Fibroblast of gingiva (primary cell): ENCODE measurements around the gene SIRT7.
A peak's percentile ranks its signal among the peaks of the same experiment; 100 is the strongest.

ENCODE experiments used
- DNase-seq: peaks from one replicate; pipeline ENCODE4 v3.0.0-alpha.2; 2011; ENCODE audit warnings: low read depth

SIRT7 gene

DNA sequence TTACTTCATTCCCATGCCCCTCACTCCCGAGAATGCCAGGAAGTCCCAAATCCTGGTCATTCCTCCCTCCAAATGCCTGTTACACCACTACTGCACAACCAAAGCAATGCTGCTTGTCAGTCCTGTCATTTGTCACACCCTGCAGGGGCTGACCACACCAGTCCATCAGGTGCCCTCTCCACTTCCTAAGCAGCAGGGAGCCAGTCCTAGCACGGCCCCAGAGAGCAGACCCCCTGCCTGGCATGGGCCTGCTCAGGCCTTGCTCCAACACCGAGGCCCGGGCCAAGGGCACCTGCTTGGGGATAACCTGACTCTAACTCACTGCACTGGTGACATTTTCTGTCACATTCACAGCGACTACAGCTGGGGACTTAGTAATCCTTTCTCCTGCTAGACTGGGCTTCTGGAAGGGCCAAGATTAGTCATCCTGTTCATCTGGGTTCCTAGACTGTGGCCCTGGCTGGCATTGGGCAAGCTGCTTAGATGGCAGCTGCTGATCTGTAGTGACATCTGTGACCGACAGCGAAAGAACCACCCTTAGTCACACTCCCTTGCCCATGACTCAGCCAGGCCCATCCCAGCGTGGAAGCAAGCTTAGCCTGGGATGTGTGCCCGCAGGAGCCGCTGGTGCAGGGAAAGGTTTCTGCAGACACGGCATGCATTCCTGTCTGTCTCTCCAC lies 32.0 kb downstream of the SIRT7 start:
- DNase-seq = peak; percentile 69

DNA sequence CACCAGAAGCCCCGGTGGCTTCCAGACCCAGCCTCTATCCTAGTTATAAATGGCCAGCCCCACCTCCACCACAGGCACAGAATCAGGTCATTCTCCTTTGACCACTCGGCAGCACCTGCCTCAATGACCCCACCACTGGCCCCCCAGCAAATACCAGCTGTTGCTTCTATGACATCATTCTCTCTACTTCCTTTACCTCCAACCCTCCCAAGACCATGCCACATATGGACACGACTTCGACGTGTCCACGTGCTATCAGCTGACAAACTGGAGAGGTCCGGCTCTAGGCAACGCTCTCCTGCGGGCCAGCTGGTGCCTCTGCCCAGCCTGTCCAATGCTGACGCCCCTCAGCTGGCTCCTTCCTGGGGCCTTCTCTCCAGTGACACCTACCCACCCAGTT lies 32.5 kb downstream of the SIRT7 start:
- DNase-seq = no peak

DNA sequence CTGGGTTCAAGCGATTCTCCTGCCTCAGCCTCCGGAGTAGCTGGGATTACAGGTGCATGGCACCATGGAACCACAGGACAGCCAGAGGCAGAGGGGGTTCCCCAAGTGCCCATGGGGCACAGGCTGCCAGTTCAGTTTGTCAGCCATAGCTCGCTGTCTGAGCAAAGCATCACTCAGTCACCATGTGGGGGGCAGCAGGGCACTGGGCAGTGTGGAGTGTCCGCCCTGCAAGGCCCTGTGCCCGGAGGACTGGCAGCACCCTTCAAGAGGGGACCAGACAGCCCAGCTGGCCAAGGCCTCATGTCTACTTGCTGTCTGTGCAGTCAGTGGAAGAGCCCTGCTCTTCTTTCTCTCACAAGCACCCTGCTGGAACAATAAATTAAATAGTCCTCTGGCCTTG lies 33.0 kb downstream of the SIRT7 start:
- DNase-seq = no peak

DNA sequence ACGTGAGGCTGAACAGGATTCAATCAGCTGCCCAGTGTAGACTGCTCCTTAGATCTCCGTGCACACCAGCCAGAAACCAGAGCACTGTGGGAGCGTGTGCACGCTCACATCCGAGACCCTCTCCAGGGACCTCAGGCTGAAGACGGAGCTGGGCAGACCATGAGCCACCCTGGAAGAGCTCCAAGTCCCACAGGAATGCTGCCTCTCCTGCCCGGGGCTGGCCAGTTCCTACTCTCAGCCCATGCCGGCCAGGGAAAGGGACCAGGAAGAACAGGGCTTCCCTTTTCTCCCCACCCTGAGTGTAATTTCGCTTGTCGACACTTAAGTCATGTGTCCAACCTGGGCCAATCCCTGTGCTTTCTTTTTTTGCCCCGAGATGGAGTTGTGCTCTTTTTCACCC lies 33.5 kb downstream of the SIRT7 start:
- DNase-seq = no peak

DNA sequence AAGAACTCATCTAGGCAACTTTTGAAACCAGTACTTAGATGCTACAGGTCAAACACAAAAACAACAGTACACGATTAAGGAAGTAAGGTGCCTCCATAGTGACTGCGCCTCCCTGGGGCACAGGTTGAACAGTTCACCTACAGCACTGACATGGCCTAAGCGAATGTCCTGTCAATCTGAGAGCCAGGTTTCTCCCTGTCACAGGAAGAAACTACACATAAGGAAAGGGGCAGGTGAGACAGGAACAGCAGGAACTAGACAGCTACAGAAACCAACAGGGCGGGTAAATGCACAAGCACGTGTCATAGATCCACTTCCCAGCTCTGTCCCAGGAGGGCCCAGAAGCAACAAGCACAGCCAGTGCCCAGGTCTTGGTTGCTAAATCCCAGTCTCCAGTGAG lies 38.9 kb downstream of the SIRT7 start:
- DNase-seq = no peak

DNA sequence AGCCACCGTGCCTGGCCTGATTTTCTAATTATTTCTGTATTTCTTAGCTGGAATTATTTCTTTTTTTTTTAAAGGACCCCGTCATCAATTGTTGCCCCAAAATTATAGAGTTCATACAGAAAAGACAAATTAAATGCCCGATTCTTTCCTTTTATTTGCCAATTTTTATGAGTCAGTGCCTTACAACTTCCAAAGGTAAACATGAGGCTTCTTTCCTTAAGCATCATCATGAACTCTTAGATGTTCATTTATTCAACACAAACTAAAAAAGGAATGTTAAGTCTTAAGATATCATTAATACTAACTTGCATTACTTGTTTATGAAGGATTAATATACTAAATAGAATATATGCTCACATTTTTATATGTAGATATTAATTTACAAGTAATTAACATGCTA lies 39.7 kb downstream of the SIRT7 start:
- no peak for DNase-seq

DNA sequence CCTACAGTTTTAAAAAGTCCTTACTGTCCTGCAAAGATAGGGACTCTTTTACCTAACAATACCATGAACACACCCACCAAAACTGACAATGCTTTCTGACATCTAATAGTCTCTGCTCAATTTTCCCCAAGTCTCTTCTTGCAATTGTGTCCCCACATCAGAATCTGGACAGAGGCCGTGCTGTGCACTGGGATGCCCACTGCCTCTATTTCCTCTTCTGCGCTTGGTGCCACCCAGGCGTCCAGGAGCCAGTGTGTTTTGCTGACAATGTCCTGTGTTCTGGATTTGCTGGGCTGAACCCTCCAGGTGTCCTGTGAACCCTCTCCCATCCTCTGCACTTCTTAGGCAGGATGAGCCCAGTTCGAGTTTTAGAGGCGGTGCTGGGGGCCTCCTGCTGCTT lies 40.4 kb downstream of the SIRT7 start:
- DNase-seq = no peak

DNA sequence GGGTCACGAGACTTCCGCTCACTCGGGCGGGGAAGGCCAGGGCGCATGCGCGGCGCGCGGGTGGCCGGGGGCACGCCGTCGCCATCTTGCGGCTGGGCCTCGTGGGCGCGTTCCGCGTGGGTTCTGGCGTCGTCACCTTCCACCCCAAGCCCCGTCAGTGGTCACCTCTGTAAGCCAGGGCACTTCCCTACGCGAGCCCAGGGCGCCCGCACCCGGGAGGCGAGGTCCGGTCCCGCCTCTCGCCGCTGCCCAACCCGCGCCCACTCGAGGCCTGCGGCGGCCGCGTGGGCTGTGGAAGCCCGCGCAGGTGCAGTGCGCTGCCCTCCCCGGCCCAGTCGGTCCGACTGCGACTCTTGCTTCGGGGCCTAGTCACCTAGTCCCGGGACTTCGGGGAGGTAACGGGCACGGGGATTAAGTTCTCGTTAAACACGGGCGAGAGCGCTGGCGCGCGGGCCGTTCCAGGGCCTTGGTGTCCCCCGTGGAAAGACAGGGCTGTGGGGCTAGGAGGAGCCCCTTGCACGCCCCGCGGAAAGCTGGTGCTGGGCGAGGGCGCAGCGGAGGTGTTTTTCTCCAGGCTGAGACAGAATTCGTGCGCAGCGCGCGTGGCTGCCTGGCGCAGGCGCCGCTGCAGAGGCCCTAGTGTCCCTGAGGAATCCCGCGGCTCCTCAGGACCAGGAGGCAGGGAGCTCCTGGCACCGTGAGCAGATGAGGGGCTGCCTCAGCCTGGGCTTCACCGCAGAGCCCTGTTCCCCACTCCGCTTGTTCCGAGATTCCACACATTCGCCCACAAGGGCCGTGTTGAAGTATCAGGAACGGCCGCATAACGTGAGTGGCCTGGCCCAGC lies 46.4 kb downstream of the SIRT7 start:
- DNase-seq = peak; percentile 91

DNA sequence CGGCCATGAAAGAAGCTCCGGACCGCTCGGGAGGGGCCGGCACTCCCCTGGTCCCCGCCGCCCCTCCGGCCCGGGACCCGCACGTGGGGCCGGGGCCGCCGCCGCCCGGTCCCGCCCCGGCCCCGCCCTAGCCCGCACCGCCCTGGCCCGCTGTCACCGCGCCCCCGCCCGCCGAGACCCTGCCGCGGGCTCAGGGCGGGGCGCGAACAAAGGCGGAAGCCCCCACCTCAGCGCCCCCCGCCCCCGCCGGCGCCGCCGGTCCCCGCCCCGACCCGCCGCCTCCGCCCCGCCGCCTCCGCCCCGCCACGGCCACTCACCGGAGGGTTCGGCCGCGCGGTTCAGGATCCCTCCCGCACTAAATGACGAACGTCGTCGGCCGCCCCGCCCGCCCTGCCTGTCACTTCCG lies 47.0 kb downstream of the SIRT7 start, which contains the start of gene ARHGDIA:
TSS of gene ARHGDIA (minus strand) at position 357 of the 406 bp plus-strand sequence. CDS start 1,407 bp downstream, outside the sequence.
- DNase-seq = no peak

DNA sequence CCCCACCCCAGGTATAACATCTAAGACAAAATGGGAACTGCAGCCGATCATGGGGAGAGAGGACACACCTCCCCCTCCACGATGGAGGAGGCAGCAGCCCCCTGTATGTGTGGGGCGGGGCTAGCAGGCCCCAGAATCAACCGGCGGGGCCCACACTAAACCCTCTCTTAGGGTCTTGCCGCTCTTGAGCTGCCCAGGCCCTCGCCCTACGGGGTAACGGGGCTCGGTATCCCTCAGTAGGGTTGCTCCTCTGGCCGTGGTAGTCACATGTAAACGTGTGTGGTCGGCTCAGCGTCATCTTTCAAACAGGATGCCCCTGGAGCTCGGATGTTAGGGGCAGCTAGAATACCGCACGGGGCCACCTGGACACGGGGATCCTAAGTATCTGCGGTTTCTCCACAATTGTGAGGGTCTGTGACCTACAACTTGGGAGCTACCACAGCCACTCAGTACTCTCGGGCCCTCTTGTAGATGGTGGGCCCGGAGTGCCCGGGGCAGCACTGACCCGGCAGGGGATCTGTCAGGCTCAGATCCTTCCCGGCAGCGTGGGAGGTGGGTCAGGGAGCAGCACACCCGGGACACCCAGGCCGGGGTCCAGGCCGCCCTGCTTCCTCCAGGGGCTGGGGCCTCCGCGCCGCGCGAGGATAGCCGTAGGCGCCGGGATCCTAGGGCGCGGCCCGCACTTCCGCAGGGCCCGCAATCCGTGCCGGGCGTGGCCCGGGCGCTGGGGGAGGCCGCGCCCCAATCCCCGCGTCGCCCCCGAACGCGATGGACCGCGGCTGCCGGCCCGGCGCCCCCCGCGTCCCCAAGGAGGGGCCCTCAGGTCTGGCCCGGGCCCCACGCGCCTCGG lies 47.6 kb downstream of the SIRT7 start:
- no peak for DNase-seq

DNA sequence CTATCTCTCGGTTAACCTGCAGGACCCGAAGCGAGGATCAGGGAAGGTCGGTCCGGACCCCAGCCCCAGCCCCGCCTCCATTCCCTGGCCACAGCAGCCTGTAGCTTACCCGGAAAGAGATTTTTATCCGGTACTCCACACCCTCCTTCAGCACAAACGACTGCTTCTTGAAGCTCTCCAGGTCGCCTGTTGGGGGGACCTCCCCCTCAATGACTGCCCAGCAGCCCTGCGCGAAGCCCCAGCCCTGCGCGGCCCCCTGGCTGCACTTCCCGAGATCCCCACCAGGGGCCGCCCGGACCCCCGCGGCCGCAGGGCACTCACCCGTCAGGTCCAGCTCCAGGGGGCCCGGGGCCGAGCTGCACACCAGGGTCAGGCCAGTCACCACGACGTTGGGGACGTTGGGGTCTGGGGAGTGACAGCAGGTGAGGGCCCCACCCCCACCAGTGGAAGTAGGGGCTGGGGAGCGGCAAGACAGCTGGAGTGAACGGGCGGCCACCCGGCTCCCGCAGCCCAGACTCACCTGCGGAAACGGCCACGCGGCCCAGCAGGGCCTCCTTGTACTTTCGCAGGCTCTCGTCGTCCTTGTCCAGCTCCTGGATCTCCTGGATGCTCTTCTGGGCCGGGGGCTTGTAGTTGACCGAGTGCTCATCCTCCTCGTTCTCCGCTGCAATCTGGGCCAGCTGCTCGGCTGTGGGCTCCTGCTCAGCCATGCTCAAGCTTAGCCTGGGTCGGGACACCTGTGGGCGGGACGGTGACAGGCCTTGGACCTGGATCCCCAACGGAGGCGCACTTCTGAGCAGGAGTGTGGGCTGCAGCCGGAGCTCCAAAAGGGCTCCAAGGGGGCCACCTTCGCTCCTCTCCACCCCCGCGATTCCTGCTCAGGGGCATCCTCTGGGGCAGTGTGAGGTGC lies 48.5 kb downstream of the SIRT7 start:
- DNase-seq = no peak

DNA sequence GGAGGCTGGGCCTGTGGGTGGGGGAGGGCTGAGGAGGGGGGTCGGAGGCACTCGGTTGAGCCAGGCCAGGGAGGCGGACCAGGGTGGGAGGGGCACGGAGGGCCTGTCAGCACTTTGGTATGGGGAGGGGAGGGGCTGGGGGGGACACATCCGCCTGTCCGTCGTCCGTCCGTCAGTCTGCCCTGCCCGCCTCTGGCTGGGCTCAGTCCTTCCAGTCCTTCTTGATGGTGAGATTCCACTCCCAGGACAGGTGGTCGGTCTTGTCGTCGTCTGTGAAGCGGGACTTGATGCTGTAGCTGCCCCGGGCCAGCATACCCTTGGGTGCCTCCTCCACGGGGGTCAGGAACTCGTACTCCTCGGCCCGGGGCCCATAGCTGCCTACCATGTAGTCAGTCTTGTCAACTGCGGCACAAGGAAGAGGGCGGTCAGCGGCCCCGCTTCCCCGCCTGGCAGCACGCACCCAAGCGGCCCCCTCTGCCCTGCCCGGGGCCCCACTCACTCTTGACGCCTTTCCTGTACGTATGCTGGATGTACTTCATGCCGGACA lies 49.2 kb downstream of the SIRT7 start:
- DNase-seq = peak; percentile 93

DNA sequence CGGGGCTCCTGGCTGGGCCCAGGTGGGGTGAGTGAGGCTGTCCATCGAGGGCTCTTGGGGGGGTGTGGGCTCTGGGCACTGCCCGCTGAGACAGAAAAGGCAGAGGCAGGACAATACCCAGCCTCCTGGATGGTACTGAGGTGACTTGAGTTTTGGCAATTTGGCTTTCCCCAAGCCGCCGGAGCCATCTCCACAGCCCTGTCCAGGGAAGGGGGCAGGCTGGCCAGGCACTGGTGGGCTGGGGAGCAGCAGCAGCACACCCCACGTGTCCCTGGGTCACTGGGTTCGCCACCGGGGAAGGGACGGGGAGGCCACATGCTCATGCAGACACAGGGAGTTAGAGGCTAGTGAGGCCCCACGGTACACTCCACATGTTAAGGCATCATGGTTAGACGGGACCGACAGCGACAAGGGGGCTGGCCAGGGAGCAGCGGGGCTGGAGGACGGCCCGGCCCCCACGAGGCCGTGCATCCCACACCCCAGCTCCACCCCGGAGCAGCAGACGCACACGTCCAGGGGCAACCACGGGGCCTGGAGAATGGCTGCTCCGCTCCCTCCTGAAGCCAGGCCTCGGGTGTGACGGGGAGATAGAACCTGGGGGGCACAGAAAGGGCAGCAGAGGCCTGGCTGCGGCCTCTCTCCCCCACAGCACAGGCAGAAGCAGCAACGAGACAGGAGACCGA lies 49.8 kb downstream of the SIRT7 start:
- DNase-seq = no peak

DNA sequence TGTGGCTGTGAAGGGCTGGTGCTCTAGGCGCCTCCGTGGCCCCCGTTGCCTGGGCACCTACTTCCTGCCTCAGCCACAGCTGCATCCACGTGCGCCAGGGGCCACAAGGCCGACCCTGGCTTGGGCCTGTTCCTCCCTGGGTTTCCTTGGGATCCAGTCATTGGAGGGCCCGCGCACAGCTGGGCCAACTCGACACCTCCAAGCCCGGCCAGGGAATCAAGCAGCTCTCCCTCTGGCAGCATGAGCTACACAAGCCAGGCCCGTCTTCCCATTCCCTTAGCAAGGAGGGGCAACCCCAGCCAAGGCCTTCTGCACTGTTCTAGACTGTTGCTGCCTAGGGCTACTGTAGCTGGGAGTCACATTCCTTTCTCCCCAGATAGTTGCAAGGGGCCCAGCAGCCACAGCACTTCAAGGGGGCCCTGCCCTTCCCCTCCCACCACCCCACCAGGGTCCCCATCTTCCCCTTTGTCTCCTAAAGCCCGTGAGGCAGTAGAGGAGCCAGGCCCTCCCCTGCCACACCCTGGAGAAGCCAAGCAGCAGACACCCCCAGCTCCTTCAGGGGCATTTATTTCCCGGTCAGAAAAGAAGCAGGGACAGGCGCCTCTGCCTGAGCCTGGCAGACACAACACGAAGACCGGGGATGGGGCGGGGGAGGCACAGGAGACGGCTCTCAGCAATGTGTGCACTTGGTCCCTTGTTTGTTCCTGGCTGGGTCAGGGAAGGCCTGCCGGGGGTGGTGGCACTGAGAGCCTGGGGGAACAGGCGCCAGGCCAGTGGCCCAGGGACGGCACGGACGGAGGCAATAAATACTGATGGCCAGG lies 50.6 kb downstream of the SIRT7 start:
- DNase-seq = peak; percentile 73

DNA sequence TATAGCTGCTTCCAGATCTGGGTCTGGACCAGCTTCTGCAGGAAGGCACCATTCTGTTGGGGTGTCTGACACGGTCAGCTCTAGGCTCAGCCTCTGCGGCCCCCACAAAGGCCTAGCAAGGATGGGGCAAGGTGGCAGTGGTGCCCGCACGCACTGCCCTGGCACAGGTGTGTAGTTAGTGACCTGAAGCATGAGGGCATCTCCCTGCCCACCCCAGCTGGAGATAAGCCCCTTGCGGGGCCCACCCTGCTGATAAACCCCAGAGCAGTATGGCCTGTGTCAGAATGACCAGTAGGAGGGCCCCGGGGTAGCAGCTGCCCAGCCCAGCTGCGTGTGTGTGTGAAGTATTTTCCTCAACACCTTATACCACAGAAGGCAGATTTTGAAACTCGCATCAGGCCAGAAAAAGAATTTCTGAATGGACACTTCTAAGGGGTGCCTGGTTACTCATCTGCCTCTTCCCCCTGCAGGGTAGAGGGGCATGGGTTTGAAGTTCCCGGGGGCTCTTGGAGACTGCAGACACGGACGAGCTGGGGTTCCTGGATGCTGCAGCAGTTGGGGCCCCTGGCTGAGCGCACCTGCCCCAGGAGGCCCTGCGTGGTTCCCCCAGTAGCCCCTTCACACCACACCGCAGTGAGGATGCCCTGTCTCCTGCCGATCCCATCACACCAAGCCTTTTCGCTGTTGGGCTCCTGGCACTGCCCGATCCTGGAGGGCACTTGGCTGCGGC lies 51.4 kb downstream of the SIRT7 start:
- DNase-seq = no peak

DNA sequence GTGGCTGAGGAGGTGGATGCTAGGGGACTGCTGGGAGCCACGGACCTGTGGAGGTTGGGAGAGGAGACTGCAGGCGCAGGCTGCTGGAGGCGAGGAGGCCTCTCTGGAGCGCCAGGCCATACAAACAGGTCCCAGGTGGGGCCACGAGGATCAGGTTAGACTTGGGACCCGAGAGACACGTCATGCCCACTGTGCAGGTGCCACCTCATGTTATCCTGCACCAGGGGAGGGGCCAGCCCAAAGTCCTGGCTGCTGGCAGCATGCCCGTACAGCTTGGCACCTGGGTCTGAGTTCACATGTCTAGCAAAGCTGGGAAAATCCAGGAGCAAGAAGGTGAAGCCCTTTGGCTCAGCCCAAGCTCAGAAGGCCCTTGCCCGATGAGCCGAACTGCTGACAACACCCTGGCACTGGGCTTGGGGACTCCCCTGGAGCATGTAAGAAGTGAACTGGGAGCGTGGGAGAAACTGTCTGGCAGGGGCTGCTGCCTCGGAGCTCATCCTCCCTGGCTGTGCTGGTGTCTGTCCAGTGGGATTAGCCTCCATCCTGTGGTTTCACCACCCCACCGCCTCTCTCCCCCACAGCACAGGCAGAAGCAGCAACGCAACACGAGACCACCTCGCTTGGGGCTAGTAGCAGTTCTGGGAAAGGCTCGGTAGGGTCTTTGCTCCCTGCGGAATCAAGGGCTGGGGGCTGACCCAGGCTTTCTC lies 52.1 kb downstream of the SIRT7 start:
- no peak for DNase-seq

DNA sequence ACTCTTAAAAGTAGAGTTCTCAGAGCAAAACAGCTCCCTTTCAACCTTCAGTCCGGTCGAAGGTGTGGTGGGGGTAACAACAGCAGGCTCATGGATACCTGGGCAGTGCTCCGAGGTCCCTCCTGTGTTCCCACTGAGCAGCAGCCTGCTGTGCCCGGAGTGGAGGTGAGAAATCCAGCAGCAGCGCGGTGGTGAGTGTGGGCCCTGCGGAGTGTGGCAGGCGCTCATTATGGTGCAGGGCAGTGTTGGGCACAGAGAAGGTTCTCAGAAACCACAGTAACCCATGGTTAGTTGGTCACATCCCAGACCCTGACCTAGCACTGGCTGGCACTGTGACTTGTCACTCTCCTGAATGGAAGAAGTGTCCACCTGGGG lies 52.6 kb downstream of the SIRT7 start:
- DNase-seq = no peak
